HG03565 (cell line): ENCODE results near the gene HOXB8.

Experiments used
- ATAC-seq: cut with Tn5 transposase; IDR thresholded peaks from one replicate; pipeline ENCODE4 v1.9.1; 2021; ENCODE audit warnings: mild to moderate bottlenecking, moderate library complexity; ENCODE audit not compliant: unreplicated experiment

The HOXB8 gene

DNA sequence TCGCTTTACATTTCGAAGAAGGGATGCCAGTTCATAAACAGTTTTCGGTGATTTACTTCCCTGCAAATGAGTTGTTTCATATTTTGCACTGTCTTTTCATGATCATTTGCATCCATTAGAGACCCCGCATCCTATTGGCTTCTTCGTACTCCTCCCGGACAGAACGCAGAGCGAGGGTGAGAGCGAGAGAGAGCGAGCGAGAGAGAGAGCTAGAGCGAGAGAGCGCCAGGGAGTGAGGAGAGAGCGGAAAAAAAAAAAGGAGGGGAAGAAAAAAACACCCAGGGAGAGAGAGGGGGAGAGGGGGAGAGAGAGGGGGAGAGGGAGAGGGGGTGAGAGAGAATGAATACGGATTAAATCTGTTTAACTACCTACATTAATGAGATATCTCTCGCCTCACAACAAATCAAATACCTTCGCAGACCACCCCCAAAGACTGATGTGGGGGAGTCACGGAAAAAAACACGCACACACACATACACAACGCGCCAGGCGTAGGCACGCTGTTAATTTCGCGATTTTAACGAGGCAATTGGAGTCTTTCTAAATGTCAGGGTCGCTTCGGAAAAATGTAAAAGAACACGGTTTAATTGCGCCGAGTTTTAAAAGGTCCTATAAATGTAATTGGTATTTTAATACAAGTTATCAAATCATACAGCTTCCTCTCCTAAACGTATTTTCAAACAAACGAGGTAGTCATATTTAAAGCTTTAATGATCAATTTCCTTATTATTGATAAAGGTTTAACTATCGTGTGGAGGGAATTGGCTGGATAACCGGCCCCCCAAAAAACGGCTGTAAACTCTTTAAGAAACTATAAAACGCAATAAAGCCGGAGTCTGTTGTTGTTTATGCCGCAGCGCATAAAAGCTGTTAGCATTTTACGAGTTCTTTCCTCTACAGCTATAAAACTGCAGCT is at the start of gene HOXB8:
Gene HOXB8 (minus strand): TSS at position 246 of the 916 bp plus-strand sequence. CDS start 588 bp downstream, outside the sequence.
- no peak for ATAC-seq

- no peak for ATAC-seq
Observed at GRCh38 chr17:48663134-48663924, 48.2 kb upstream of the HOXB8 start.

DNA sequence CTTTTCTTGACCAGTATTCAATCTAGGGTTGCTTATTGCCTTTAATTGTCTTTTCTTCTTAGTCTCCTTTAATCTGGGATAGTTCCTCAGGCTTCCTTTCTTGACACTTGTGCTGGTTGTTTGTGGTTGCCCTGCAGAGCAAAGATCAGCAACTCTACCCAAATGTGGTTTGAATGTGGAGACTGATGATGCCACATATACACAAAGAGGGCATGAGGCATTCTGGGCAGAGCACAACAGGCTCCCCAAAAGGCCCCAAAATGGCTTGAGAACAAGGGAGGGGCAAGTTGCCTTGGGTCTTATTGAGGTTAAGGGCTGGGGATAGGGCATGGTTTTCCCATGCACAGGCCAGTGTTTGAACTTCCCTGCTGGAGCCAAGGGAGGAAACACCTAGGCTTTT is 40.8 kb upstream of the HOXB8 start:
- ATAC-seq: no peak

GRCh38 chr17:48649741-48650140 is 34.6 kb upstream of the HOXB8 start:
- no peak for ATAC-seq

GRCh38 chr17:48647963-48648245 is 32.8 kb upstream of the HOXB8 start:
- ATAC-seq: no peak

- ATAC-seq: no peak
Observed at GRCh38 chr17:48647103-48647962, 32.2 kb upstream of the HOXB8 start.

- ATAC-seq: no peak
Observed at GRCh38 chr17:48646183-48647102, 31.4 kb upstream of the HOXB8 start.

DNA sequence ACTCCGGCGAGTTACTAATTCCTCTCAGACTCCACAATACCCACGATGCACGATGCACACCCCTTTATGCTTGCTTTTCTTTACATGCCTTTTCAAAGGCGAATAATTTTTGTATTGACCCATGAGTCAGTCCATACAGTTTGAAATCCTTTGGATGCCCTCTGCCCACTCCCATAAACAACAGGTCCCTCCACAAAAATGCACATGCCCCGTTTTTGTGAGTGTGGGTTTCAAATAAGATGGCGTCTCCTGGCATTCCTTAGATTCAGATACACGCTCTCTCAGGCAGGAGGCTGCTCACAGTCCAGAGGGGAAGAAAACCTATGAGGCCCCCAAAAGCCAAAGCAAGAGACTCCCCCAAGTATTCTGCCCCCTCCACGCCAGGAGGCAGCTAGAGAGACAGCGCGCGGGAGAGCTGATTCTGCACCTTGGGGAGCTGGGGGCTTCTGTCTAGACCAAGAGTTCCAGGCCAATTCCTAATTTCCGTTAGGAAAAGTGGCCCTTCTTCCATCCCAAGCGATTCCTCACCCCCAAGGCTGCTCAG is 30.6 kb upstream of the HOXB8 start:
- no peak for ATAC-seq

DNA sequence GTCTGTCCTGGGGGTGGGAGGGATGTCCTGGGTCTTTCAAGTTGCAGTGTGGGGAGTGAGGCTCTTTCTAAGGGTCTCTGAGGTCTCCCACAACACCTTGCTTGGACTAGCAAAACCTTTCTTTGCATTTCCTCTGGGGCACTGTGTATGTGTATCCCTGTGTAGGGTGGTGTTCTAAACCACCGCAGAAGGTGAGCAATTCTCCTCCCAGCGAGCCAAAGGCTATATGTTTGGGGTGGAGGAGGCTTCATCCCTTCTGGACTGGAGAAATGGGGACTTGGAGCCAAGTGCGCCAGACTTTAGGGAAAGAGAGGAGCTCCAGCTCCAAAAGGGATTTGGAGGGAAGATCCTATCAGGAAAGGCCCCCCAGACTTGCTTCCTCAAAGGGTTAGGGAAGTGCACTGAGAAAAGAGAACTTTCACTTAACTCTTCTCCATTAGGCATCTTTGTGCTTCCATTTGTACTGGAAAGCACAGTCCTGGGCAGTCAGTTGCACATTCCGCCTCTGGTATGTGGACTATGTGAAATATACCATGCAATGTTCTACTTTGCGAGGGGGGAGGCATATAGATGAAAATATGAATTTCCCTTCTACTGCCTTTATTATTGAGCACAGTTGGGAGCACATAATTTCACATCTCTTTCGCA is 29.9 kb upstream of the HOXB8 start:
- ATAC-seq: no peak

DNA sequence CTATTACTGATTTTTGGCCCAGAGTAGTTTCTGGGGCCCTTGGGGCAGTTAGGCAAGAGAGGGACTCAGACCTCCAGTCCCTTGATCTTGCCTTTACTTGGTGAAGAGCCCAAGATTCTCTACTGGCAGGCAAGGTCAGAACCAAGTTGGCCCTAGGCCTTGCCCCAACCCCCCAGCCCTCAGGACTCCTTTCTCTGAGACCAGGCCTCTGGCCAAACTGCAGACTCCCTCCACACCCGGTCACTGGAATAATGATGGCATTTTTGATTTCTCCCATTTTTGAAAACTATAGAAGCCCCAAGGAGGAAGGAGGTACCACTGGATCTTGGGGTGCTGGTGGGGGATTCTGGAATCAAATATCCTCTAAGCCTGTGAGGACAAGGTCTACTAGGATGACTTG is 29.1 kb upstream of the HOXB8 start:
- ATAC-seq: no peak

DNA sequence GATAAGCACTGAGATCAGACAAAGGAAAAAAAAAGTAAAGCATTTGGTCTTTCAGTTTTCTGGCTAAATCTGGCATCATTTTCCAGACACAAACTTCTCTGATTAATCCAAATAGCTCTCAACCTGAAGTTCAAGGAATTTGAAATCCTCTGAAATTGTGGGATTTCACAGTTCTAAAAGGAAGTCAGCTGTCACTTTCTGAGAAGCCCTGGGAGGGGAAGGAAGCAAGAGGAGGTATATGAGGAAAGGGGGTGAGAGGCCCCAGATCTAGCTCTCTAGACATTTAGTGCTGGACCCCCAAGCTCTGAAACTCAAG is 28.6 kb upstream of the HOXB8 start:
- ATAC-seq: no peak

DNA sequence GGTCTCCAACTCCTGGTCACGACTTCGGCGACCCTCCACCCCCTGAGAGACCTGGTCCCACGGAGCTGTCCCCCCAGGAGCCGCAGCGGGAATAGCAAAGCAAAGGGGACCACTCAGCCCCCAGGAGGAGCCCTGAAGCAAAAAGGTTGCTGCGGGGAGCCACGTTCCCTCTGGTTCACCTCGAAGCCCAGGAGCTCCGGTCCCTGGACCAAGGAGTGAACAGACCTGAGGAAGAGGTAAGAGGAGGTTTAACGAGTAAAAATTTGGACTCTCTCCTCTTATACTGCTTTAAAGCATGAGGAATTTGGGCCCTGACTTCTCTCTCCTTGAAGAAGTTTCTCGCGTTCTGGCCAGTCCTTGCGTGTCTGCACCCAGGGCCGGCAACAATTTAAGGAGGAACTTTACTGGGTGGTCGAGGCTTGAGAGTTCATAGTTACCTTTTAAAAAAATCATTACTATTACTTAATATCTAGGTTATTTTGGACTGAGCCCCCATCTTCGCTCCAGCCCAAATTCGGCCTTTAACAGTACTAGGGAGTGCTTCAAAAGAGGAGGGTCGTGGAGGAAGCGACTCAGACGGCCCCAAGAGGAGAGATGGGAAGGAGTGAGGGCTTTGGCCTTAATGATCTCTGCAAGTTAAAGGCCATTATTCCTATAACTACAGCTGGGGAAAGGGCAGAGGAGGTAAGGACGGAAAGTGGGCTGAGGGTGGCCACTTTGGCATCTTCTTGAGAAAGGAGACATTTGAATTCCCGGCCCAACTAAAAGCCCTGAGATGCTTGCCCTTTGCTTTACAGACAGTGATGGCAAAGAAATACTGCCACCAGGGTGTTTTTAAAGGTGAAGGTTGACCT is 28.0 kb upstream of the HOXB8 start:
- ATAC-seq: no peak

- ATAC-seq: no peak
Observed at GRCh38 chr17:48642059-48642842, 27.2 kb upstream of the HOXB8 start.

DNA sequence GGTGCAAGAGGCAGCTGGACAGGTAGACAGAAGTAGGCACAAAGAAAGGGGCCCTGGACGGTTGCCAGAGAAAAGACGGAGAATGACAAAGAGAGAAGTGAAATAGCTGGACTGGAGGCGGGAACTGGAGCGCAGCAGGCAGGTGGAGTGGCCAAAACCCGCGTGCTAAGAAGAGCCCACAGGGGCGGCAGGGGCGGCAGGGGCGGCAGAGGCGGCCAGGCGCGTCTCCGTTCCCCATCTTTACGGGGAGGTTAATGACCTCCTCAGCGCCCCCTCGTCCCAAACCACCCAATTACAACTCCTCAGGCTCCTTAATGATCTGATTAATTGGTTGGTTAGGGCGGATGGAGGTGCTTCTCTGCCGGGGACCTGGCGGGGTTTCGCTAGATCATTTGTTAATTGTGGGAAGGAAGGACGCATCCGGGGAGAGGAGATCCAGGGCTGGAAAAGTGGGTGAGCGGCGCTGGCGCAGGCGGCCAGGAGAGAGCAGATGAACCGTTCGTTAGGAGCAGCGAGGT is 26.5 kb upstream of the HOXB8 start:
- ATAC-seq: no peak

DNA sequence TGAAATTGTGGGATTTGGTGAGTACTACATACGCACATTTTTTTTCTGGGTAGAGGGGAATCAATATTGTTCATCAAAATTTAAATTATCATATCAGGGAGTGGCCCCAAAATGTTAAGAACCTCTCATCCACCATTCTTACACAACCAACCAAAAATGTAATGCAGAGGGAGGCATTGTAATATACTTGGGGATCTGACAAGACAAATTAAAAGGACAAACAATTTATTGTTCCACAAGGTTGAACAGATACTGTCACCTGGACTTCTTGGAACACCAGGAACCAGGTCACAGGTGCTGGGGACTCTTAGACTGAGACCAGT is 25.7 kb upstream of the HOXB8 start:
- no peak for ATAC-seq

DNA sequence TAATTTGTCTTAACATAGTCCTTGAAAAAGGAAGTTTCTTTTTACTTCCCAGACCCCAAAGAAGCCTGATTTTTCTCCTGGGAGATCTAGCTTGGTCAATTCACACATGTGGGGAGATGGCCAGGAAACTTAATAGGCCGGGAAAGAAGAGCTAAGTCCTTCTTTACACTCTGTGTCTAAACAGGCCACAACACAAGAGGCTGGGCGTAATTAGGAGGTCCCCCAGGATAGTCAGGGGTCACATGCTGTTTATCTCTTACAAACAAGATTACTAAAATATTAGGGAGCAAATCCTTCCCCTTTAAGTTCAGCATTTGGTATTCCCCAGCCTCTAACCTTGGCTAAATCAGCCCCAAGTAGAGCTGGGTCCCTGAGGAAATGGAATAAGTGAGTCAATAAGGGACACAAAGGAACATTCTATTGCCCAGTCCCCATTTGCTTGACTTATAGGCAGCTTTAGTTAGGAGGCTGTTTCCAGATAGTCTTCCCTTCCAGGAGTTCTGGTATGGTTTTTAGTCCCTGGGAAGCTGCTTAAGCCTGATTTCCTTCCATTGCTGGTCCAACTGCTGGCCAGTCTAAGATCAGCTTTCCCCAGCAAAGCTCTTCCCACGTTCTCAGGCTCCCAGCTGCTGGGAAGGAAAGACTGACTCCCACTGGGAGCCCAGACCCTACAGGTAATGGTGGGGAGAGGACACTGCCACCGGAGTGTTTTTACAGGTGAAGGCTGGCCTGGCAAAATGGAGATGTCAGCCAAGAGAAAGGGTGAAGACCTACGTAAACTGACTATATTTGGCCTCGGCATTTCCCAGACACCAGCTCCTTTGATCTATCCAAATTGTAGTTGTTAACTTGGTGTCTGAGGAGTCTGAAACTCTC is 25.1 kb upstream of the HOXB8 start:
- no peak for ATAC-seq

- ATAC-seq: no peak
Observed at GRCh38 chr17:48639136-48639535, 24.0 kb upstream of the HOXB8 start.
